PC-3 (cell line): Measurements from ENCODE around the gene FOXD4L5. TPM values are rescaled to one million over a fixed set of nuclear protein-coding genes. Genes with fewer than 3 reads are reported as not detected.
A peak's percentile ranks its signal among the peaks of the same experiment; 100 is the strongest.
"Not testable (repeated sequence)": the region's sequence is repeated elsewhere in the genome, so short reads cannot be mapped to it uniquely, and the experiment has no call there.

Experiments
- ATAC-seq: fragments of 200-7000 bp; cut with Tn5 transposase; 2 replicates; pipeline ENCODE4 v1.9.1; 2020; ENCODE audit warnings: mild to moderate bottlenecking, moderate library complexity
- Bru-seq: library from RNA; stranded (reverse); fragments of 400-500 nt; gene quantifications from one replicate; lab custom pipeline; 2021; lab: Mats Ljungman, UMichigan
- BruChase-seq, 2 experiments: library from RNA; stranded (reverse); fragments of 400-500 nt; gene quantifications; one replicate each; lab custom pipeline; 2021; lab: Mats Ljungman, UMichigan
- BruUV-seq: library from RNA; stranded (reverse); fragments of 400-500 nt; replicated peaks from 2 replicates; lab custom pipeline; 2021; lab: Mats Ljungman, UMichigan
- CTCF ChIA-PET: fragments of 300-600 bp; sonication (Branson Sonifier 250); formaldehyde crosslinking; loops from one replicate; lab custom pipeline; 2022; ENCODE audit warnings: antibody characterized with exemption; lab: Charles Lee
- POLR2A ChIA-PET: fragments of 300-600 bp; sonication (Branson Sonifier 250); formaldehyde crosslinking; loops from one replicate; lab custom pipeline; 2022; ENCODE audit warnings: antibody characterized with exemption; ENCODE audit not compliant: unreplicated experiment; lab: Charles Lee
- DNase-seq: peaks from one replicate; pipeline ENCODE4 v3.0.0-alpha.2; 2015
- H2AFZ ChIP-seq: fragments of 300-600 bp; sonication (generic); 2 replicates; pipeline ENCODE4 v1.6.0; 2016; ENCODE audit warnings: antibody characterized with exemption, low read length
- H3F3A ChIP-seq: fragments of 300-600 bp; sonication (generic); one replicate; pipeline ENCODE4 v1.6.0; 2017; ENCODE audit warnings: antibody characterized with exemption, low read length, control low read depth, mild to moderate bottlenecking; ENCODE audit not compliant: unreplicated experiment
- H3K27ac ChIP-seq: fragments of 300-600 bp; sonication (generic); 2 replicates; pipeline ENCODE4 v1.5.1; 2016; ENCODE audit warnings: mild to moderate bottlenecking, low read length
- H3K27me3 ChIP-seq: fragments of 300-600 bp; sonication (generic); 2 replicates; pipeline ENCODE4 v1.6.1; 2016; ENCODE audit warnings: low read length, mixed read lengths
- H3K36me3 ChIP-seq: fragments of 300-600 bp; sonication (generic); 2 replicates; pipeline ENCODE4 v1.6.1; 2016; ENCODE audit warnings: low read depth, mixed run types, low read length, mixed read lengths
- H3K4me1 ChIP-seq: fragments of 300-600 bp; sonication (generic); 2 replicates; pipeline ENCODE4 v1.5.1; 2016; ENCODE audit warnings: low read length; ENCODE audit not compliant: insufficient read depth
- H3K4me2 ChIP-seq: fragments of 300-600 bp; sonication (generic); 2 replicates; pipeline ENCODE4 v1.6.0; 2016; ENCODE audit warnings: low read length
- H3K4me3 ChIP-seq: fragments of 300-600 bp; sonication (generic); 2 replicates; pipeline ENCODE4 v1.5.1; 2016; ENCODE audit warnings: mild to moderate bottlenecking, low read length, mixed read lengths
- H3K79me2 ChIP-seq: fragments of 300-600 bp; sonication (generic); 2 replicates; pipeline ENCODE4 v1.6.1; 2017; ENCODE audit warnings: low read length, mixed read lengths
- H3K9ac ChIP-seq: fragments of 300-600 bp; sonication (generic); 2 replicates; pipeline ENCODE4 v1.6.0; 2016; ENCODE audit warnings: mild to moderate bottlenecking, low read length
- H3K9me2 ChIP-seq: fragments of 300-600 bp; sonication (generic); replicated peaks from 2 replicates; pipeline ENCODE4 v1.6.1; 2016; ENCODE audit warnings: mixed run types, low read length, mixed read lengths
- H3K9me3 ChIP-seq: fragments of 300-600 bp; sonication (generic); 2 replicates; pipeline ENCODE4 v1.6.1; 2016; ENCODE audit warnings: low read length, mixed read lengths
- H4K20me1 ChIP-seq: fragments of 300-600 bp; sonication (generic); 2 replicates; pipeline ENCODE4 v1.6.1; 2016; ENCODE audit warnings: low read length, mixed read lengths
- intact Hi-C: fragments of 100-400 bp; cut with micrococcal nuclease; formaldehyde crosslinking; loops from 2 replicates; pipeline ENCODE4 v1.9.0; 2023
- long read RNA-seq: library from polyadenylated mRNA; unstranded; transcript quantifications from one replicate; pipeline ENCODE4 v2.0.0, GENCODE V29; 2021; ENCODE audit not compliant: unreplicated experiment
- total RNA-seq: library from RNA; depleted of rRNA; stranded (reverse); fragments of >200 nt; gene quantifications from 2 replicates; pipeline ENCODE4 v1.2.3, GENCODE V29; 2014; rRNA removed

FOXD4L5 gene
- total RNA-seq: 0.04 TPM in 1 of 2 replicates, not detected in the other
- percentile 14 among the genes with signal in this experiment for Bru-seq, nascent RNA
- BruChase-seq, experiment 1, labeled RNA remaining after a 6-hour chase: percentile 10 among the genes with signal in this experiment
- BruChase-seq, experiment 2, labeled RNA remaining after a 2-hour chase: percentile 20 among the genes with signal in this experiment
- long read RNA-seq: 0 reads

DNA sequence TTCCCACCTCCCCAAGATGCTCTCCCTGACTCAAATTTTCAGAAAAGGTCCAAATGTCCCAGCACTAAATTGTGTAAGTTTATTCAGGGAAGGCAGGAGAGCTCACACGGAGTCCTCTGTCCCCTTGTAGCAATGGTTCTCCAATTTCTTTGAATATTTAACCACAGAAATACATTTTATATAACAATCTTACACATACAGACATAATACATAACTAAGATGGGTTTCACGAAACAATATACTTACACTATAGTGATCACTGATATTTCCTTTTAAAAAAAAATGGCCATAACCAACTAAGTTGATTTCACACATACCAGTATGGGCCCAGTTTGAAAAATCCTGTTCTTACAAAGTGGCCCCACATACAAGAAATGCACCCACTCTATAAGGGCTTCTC lies at the start of gene FOXD4L5:
FOXD4L5 (minus strand) TSS at position 101 of the 400 bp plus-strand sequence. CDS start 832 bp downstream, outside the sequence.
- H3K4me2 ChIP-seq, CTCF ChIA-PET, H2AFZ ChIP-seq, H3F3A ChIP-seq, H3K27me3 ChIP-seq, H4K20me1 ChIP-seq, H3K9ac ChIP-seq, H3K9me2 ChIP-seq, H3K79me2 ChIP-seq, H3K36me3 ChIP-seq, intact Hi-C loops, H3K27ac ChIP-seq, H3K4me3 ChIP-seq, BruUV-seq, DNase-seq, POLR2A ChIA-PET, ATAC-seq, H3K9me3 ChIP-seq, H3K4me1 ChIP-seq: not testable (repeated sequence)

DNA sequence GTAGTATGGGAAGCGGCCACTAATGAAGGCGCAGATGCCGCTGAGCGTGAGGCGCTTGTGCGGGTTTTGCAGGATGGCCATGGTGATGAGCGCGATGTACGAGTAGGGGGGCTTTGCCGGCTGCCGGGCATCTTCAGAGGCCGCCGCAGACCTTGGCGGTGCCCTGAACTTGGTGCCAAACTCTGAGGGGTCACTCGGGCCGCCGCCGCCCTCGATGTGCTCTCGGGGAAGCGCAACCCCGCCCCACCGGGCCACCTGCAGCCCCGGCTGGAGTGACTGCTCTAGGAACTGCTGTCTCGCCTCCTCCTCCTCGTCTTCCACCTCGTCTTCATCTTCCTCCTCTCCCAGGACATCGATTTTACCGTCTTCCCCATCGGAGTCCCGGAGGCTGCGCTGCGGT lies 1.1 kb downstream of the FOXD4L5 start:
- H3K4me2 ChIP-seq, H3K79me2 ChIP-seq, ATAC-seq, CTCF ChIA-PET, H3K9me3 ChIP-seq, H3K4me1 ChIP-seq, H3K9ac ChIP-seq, H4K20me1 ChIP-seq, H3K36me3 ChIP-seq, POLR2A ChIA-PET, intact Hi-C loops, H2AFZ ChIP-seq, H3K27ac ChIP-seq, H3F3A ChIP-seq, DNase-seq, BruUV-seq, H3K9me2 ChIP-seq, H3K4me3 ChIP-seq, H3K27me3 ChIP-seq: not testable (repeated sequence)

DNA sequence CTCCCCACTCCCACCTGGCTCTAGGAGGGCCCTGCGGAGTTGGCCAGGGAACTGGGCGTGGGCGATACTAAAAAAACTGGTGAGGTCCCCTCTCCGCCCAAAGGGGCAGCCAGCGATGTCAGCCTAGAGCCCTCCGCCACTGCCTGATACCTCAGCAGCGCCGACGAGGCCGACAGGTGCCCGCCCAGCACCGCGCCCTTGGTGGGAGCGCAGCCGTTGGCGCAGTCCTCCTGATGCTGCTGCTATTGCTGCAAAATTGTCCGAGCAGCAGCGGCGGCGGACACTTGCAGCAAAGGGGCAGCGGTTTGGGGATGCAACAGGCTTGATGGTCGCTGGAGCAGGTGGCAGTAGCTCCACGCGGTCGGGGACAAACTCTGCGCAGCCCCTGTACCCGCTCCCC lies 2.0 kb downstream of the FOXD4L5 start:
- H2AFZ ChIP-seq, DNase-seq, H3K36me3 ChIP-seq, H3K9ac ChIP-seq, ATAC-seq, POLR2A ChIA-PET, H3K27ac ChIP-seq, H3K4me3 ChIP-seq, H3K4me1 ChIP-seq, H3K4me2 ChIP-seq, H3F3A ChIP-seq, intact Hi-C loops, H3K9me3 ChIP-seq, H3K27me3 ChIP-seq, BruUV-seq, H3K79me2 ChIP-seq, H4K20me1 ChIP-seq, H3K9me2 ChIP-seq, CTCF ChIA-PET: not testable (repeated sequence)
